Fibroblast of lung (primary cell): ENCODE data around the gene STX5. TPM values are rescaled to one million over a fixed set of nuclear protein-coding genes. Genes with fewer than 3 reads are reported as not detected.

Source experiments
- DNase-seq, 2 donors: peaks; one replicate each; pipeline versions ENCODE4 v3.0.0 to v3.0.0-alpha.2; 2010; ENCODE audit warnings: low read depth in 2 of 2
- H2AFZ ChIP-seq: 2 replicates; pipeline ENCODE4 v1.5.1; 2012; ENCODE audit warnings: low read length, control low read depth, inconsistent platforms
- H3K27ac ChIP-seq: 2 replicates; pipeline ENCODE4 v1.5.1; 2011; ENCODE audit warnings: low read length, control low read depth; ENCODE audit not compliant: insufficient read depth
- H3K27me3 ChIP-seq: 2 replicates; pipeline ENCODE4 v1.5.1; 2011; ENCODE audit warnings: mild to moderate bottlenecking, low read length; ENCODE audit not compliant: control insufficient read depth, insufficient read depth
- H3K36me3 ChIP-seq: 2 replicates; pipeline ENCODE4 v1.5.1; 2011; ENCODE audit warnings: low read length; ENCODE audit not compliant: control insufficient read depth, insufficient read depth
- H3K4me1 ChIP-seq: 2 replicates; pipeline ENCODE4 v1.5.1; 2011; ENCODE audit warnings: low read length; ENCODE audit not compliant: control insufficient read depth, insufficient read depth; ENCODE audit errors: extremely low read depth
- H3K4me2 ChIP-seq: 2 replicates; pipeline ENCODE4 v1.5.1; 2011; ENCODE audit warnings: low read length, control low read depth; ENCODE audit not compliant: insufficient read depth; ENCODE audit errors: extremely low read depth
- H3K4me3 ChIP-seq, 4 experiments: fragments of 200-600 bp in 1 of 4; sonication (generic) in 1 of 4; replicated peaks in 1 of 4; 2 replicates each; pipeline ENCODE4 v1.5.1; 2011 to 2016; ENCODE audit warnings: low read length in 4 of 4, low read depth in 3 of 4, mild to moderate bottlenecking in 3 of 4, control low read depth in 2 of 4, inconsistent platforms in 1 of 4, mixed read lengths in 1 of 4; ENCODE audit not compliant: insufficient read depth in 1 of 4; ENCODE audit errors: control extremely low read depth in 1 of 4
- H3K79me2 ChIP-seq: 2 replicates; pipeline ENCODE4 v1.5.1; 2012; ENCODE audit warnings: mild to moderate bottlenecking, low read length, inconsistent platforms; ENCODE audit not compliant: control insufficient read depth, insufficient read depth
- H3K9ac ChIP-seq: 2 replicates; pipeline ENCODE4 v1.5.1; 2011; ENCODE audit warnings: mild to moderate bottlenecking, low read length, control low read depth; ENCODE audit not compliant: insufficient read depth
- H3K9me3 ChIP-seq: 2 replicates; pipeline ENCODE4 v1.5.1; 2012; ENCODE audit warnings: low read depth, low read length; ENCODE audit not compliant: control insufficient read depth, insufficient read depth
- H4K20me1 ChIP-seq: 2 replicates; pipeline ENCODE4 v1.5.1; 2011; ENCODE audit warnings: low read length; ENCODE audit not compliant: control insufficient read depth, insufficient read depth; ENCODE audit errors: extremely low read depth
- CTCF ChIP-seq, 2 donors: IDR thresholded peaks in 1 of 2; conservative IDR thresholded peaks in 1 of 2; 1 replicate in 1 of 2; 2 replicates in 1 of 2; pipeline ENCODE4 v1.5.1; 2011 to 2012; ENCODE audit warnings: low read length in 2 of 2, control low read depth in 1 of 2, inconsistent platforms in 1 of 2, low read depth in 1 of 2, mild to moderate bottlenecking in 1 of 2
- EZH2 ChIP-seq: IDR thresholded peaks from 2 replicates; pipeline ENCODE4 v1.5.1; 2012; ENCODE audit warnings: low read length, control low read depth, mild to moderate bottlenecking; ENCODE audit errors: missing control alignments
- polyA plus RNA-seq, 2 donors: library from polyadenylated mRNA; depleted of rRNA in 1 of 2; stranded (reverse) in 1 of 2; unstranded in 1 of 2; fragments of >200 nt; gene quantifications; 2 replicates each; pipeline ENCODE4 v1.2.1, GENCODE V29; 2011 to 2012; ENCODE audit warnings: missing spikeins in 1 of 2
- total RNA-seq: library from RNA; depleted of rRNA; stranded (reverse); fragments of >200 nt; gene quantifications from 2 replicates; pipeline ENCODE4 v1.2.1, GENCODE V29; 2014

The STX5 gene
- total and polyA plus RNA-seq, 2 donors (not counting 1 experiment from before 2014, with no cell fraction given), result 44.9 to 48.9 TPM

DNA sequence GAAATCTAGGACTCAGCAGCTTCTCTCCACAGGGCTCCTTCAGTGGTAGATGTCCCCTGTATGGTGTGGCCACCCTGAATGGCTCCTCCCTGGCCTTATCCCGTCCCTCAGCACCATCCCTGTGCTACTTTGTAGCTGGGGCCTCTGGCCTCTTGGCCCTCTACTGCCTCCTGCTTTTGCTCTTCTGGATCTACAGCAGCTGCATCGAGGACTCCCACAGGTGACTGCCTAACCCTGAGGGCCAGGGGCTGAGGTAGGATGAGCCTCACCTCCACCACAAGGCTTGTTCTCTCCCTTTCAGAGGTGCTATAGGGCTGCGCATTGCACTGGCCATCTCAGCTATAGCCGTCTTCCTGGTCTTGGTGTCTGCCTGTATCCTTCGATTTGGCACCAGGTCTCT lies 42.9 kb downstream of the STX5 start:
- H3K4me3 ChIP-seq, result no peak overlapping the region
- no peak overlapping the region for H3K4me2 ChIP-seq
- H4K20me1 ChIP-seq, result no peaks in the 10 kb centered on the region
- no peaks in the 10 kb centered on the region for H3K9me3 ChIP-seq
- TF ChIP-seq CTCF (conservative IDR thresholded peaks at IDR 0.05 in 1 of 2, IDR thresholded peaks at IDR 0.05 in 1 of 2; ENCODE audit: low read depth in 1 of 2, low read length in 2 of 2) (no peak), EZH2 (no peak)
- H3K4me1 ChIP-seq, result peaks cover 19% of the 10 kb centered on the region
- no peaks in the 10 kb centered on the region for H3K27me3 ChIP-seq
- DNase-seq, result no peak
- H3K79me2 ChIP-seq, result peaks cover 39% of the 10 kb centered on the region
- no peak overlapping the region for H2AFZ ChIP-seq
- no peak overlapping the region for H3K27ac ChIP-seq
- H3K36me3 ChIP-seq, result peaks cover 10% of the 10 kb centered on the region
- H3K9ac ChIP-seq, result no peak overlapping the region

- Histone ChIP-seq H3K36me3 (peaks cover 11% of the 10 kb centered on the region), H3K79me2 (peaks cover 39% of the 10 kb centered on the region), H3K27me3 (no peaks in the 10 kb centered on the region), H2AFZ (peak within 1 kb of the TSS; percentile 59), H3K9me3 (no peaks in the 10 kb centered on the region), H3K4me2 (peak within 1 kb of the TSS; percentile 98), H4K20me1 (no peaks in the 10 kb centered on the region), H3K9ac (peak within 1 kb of the TSS; percentile 89), H3K4me3 (peak within 1 kb of the TSS; percentile 87 to 99 (median 98)), H3K27ac (peak within 1 kb of the TSS; percentile 93), H3K4me1 (peaks cover 16% of the 10 kb centered on the region)
- DNase-seq, result peak; percentile 97 to 98
- peak; percentile 58 to 59 for TF ChIP-seq CTCF (conservative IDR thresholded peaks at IDR 0.05 in 1 of 2, IDR thresholded peaks at IDR 0.05 in 1 of 2; ENCODE audit: low read depth in 1 of 2, low read length in 2 of 2)
- TF ChIP-seq EZH2, result no peak
Measured at GRCh38 chr11:62787005-62787759, 44.7 kb downstream of the STX5 start, which contains the start of gene TMEM179B. TSS of gene TMEM179B (plus strand) at chr11:62787402. CDS start at chr11:62787432, 30 bp downstream.

DNA sequence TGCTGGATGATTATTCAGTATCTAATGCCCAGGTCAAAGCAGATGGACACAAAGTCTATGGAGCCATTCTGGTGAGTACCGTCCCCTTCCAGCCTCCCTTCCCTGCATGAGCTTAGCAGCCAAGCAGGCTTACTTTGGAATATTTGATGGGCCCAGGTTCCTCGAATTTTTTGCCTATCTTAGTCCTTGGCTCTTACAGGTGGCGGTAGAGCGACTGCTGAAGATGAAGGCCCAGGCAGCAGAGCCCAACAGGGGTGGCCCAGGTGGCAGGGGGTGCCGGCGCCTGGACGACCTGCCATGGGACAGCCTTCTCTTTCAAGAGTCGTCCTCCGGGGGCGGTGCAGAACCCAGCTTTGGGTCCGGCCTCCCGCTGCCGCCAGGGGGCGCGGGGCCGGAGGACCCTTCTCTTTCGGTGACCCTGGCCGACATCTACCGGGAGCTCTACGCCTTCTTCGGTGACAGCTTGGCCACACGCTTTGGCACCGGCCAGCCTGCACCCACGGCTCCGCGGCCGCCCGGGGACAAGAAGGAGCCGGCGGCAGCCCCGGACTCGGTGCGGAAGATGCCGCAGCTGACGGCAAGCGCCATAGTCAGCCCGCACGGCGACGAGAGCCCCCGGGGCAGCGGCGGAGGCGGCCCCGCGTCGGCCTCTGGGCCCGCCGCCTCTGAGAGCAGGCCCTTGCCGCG lies 45.4 kb downstream of the STX5 start:
- TF ChIP-seq EZH2 (no peak), CTCF (conservative IDR thresholded peaks at IDR 0.05 in 1 of 2, IDR thresholded peaks at IDR 0.05 in 1 of 2; ENCODE audit: low read depth in 1 of 2, low read length in 2 of 2) (peak; percentile 89 to 92)
- DNase-seq, result peak; percentile 68 to 78

More for the DNA sequence above, 45.4 kb downstream of the STX5 start:
- H3K9me3 ChIP-seq, result no peaks in the 10 kb centered on the region
- peak overlapping the region; percentile 98 for H3K4me2 ChIP-seq
- H3K4me1 ChIP-seq, result peaks cover 14% of the 10 kb centered on the region
- peak overlapping the region; percentile 53 to 99 (median 92) for H3K4me3 ChIP-seq
- H3K9ac ChIP-seq, result peak overlapping the region; percentile 89
- peaks cover 12% of the 10 kb centered on the region for H3K36me3 ChIP-seq
- H3K27ac ChIP-seq, result peak overlapping the region; percentile 93
- H4K20me1 ChIP-seq, result no peaks in the 10 kb centered on the region
- peaks cover 36% of the 10 kb centered on the region for H3K79me2 ChIP-seq
- H2AFZ ChIP-seq, result peak overlapping the region; percentile 24
- H3K27me3 ChIP-seq, result no peaks in the 10 kb centered on the region
